T47D (cell line): ENCODE measurements around the gene CDC16.
"Not testable (repeated sequence)": the region's sequence is repeated elsewhere in the genome, so short reads cannot be mapped to it uniquely, and the experiment has no call there.

ENCODE experiments used
- DNase-seq, 2 experiments: peaks; one replicate each; pipeline versions ENCODE4 v3.0.0 to v3.0.0-alpha.2; 2011 to 2012; ENCODE audit warnings: low read depth in 1 of 2, low spot score in 1 of 2
- JUND ChIP-seq: IDR thresholded peaks from 2 replicates; pipeline ENCODE4 v1.6.1; 2012; ENCODE audit warnings: low read depth
- in situ Hi-C: cut with HindIII; loops from 2 replicates; pipeline ENCODE4 v1.10.0; 2016; ENCODE audit warnings: low sequenced_read_pairs, low pct_unique_long_range_greater_than_20kb

Gene CDC16, protein sequence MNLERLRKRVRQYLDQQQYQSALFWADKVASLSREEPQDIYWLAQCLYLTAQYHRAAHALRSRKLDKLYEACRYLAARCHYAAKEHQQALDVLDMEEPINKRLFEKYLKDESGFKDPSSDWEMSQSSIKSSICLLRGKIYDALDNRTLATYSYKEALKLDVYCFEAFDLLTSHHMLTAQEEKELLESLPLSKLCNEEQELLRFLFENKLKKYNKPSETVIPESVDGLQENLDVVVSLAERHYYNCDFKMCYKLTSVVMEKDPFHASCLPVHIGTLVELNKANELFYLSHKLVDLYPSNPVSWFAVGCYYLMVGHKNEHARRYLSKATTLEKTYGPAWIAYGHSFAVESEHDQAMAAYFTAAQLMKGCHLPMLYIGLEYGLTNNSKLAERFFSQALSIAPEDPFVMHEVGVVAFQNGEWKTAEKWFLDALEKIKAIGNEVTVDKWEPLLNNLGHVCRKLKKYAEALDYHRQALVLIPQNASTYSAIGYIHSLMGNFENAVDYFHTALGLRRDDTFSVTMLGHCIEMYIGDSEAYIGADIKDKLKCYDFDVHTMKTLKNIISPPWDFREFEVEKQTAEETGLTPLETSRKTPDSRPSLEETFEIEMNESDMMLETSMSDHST

GRCh38 chr13:114234645-114235421 lies at the start of gene CDC16:
Gene CDC16, plus strand, starts transcription at chr13:114234897. Its CDS starts 188 bp downstream, at chr13:114235085.
- no peak for TF ChIP-seq JUND
- peak; percentile 80 to 96 for DNase-seq
- in situ Hi-C loops: no loop called here

DNA sequence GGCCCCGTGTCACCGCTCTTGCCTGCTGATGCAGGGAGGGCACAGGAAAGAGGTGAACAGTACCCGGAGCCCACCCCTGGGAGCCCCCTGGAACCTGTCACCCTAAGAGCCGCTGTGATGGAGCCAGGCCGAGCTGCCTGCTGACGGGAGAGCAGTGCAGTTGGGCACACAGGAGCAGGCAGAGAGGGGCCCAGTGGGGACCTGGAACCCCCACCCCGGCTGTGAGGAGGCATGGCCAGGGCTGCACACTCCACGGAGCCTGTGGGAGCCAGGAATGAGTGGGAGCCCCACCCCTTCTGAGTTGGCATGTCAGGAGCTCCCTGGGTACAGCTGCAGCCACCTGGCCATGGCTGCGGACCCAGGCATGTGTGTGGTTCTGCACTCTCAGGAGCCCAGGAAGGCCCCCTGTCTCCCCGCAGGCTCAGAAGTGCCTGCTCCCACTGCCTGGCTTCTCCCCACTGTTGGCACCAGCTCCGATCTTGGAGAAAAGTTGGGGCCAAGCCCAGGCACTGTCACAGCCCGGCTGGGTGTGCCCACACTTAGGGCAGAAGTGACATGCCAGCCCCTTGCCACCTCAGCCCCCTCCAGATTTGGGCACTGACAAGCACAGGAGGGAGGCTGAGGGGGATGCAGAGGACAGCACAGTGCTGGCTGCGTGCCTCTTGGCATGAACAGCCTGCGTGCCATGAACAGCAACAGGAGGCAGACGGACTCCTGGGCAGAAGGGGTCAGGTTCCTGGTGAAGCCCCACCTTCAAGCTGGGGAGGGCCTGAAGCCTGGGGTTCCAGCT lies 49.3 kb upstream of the CDC16 start:
- in situ Hi-C loops: no loop called here
- DNase-seq: no peak
- no peak for TF ChIP-seq JUND

- in situ Hi-C loops: no loop called here
- DNase-seq: no peak
- no peak for TF ChIP-seq JUND
Measured at GRCh38 chr13:114194853-114195252, 39.8 kb upstream of the CDC16 start.

DNA sequence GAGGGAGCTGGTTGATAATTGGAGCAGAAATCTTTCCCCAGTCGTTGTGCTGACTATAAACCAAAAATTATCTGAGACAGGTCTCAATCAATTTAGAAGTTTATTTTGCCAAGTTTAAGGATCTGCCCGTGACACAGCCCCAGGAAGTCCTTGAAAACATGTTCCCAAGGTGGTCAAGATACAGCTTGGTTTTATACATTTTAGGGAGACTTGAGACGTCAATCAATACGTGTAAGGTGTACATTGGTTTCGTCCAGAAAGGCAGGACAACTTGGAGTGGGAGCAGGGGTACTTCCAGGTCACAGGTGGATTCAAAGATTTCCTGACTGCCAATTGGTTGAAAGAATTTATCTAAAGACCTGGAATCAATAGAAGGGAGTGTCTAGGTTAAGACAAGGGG lies 38.1 kb upstream of the CDC16 start:
- in situ Hi-C loops: no loop called here
- TF ChIP-seq JUND: no peak

GRCh38 chr13:114198556-114198955 lies 36.1 kb upstream of the CDC16 start:
- TF ChIP-seq JUND: no peak
- in situ Hi-C loops: no loop called here
- no peak for DNase-seq

More for the DNA sequence above, 38.1 kb upstream of the CDC16 start:
- no peak for DNase-seq

DNA sequence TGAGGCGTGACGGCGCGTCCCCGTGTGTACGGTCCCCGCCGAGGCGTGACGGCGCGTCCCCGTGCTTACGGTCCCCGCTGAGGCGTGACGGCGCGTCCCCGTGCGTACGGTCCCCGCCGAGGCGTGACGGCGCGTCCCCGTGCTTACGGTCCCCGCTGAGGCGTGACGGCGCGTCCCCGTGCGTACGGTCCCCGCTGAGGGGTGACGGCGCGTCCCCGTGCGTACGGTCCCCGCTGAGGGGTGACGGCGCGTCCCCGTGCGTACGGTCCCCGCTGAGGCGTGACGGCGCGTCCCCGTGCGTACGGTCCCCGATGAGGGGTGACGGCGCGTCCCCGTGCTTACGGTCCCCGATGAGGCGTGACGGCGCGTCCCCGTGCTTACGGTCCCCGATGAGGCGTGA lies 35.2 kb upstream of the CDC16 start:
- in situ Hi-C loops, DNase-seq: not testable (repeated sequence)

- in situ Hi-C loops: no loop called here
- DNase-seq: no peak
- TF ChIP-seq JUND: no peak
Measured at GRCh38 chr13:114199954-114200353, 34.7 kb upstream of the CDC16 start.

- no peak for DNase-seq
- in situ Hi-C loops: no loop called here
- TF ChIP-seq JUND: no peak
Measured at GRCh38 chr13:114200399-114200911, 34.2 kb upstream of the CDC16 start.

- TF ChIP-seq JUND: no peak
- DNase-seq: no peak
- in situ Hi-C loops: no loop called here
Measured at GRCh38 chr13:114202581-114202980, 32.1 kb upstream of the CDC16 start.

DNA sequence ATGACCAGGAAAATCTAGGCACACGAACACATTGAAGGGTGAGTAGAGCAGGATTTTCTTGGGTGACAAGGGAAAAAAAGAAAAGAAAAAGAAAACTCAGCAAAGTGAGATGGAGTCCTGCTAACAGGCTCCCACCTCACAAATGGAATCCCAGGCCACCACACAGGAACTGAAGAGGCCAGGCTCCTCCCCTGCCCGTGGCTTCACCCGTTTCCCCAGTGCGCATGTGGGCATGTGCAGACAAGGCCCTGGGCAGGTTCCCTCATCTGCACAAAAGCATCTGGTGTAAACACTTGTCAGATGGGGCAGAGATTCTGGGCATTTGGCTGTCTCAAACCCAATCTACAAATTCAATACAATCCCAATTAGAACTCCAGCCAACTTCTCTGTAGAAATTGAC lies 31.2 kb upstream of the CDC16 start:
- DNase-seq: no peak
- in situ Hi-C loops: no loop called here
- no peak for TF ChIP-seq JUND

DNA sequence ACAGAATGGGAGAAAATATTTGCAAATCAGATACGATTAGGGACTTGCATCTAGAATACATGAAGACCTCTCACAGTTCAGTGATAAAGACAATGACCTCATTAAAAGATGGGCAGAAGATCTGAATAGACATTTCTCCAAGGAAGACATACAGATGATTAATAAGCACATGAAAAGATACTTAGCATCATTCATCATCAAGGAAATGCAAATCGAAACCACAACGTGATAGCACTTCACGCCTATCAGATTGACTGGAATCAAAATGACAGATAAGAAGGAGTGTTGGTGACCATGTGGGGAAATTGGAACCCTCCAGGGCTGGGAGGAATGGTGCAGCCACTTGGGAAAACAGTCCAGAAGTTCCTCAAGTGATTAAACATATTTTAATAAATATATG lies 29.8 kb upstream of the CDC16 start:
- DNase-seq: no peak
- in situ Hi-C loops: no loop called here
- no peak for TF ChIP-seq JUND

- in situ Hi-C loops: no loop called here
- no peak for TF ChIP-seq JUND
- DNase-seq: no peak
Measured at GRCh38 chr13:114208134-114208533, 26.6 kb upstream of the CDC16 start.
